Activated CD4-positive, alpha-beta T cell treated with anti-CD3 and anti-CD28 coated beads, Interleukin-2, amount 50 U/mL, for 24 hours (primary cell): ENCODE data around the gene POF1B.

ENCODE experiments used
- DNase-seq, 2 donors: peaks; one replicate each; pipeline ENCODE4 v3.0.0-alpha.2; 2020; ENCODE audit warnings: low read depth in 1 of 2, low spot score in 1 of 2

Gene POF1B

GRCh38 chrX:85243155-85243554 lies 136.3 kb downstream of the POF1B start:
- DNase-seq = no peak
